Adrenal gland (tissue), 12 donors: ENCODE results near the gene EPB41L4B. TPM values are rescaled to one million over a fixed set of nuclear protein-coding genes. Genes with fewer than 3 reads are reported as not detected.

Experiments used
- DNase-seq, 7 donors: peaks; one replicate each; pipeline ENCODE4 v3.0.0-alpha.2; 2019 to 2020
- H3K27ac ChIP-seq, 5 donors: fragments of 200-600 bp; sonication (generic) in 4 of 5; 1 replicate in 3 of 5; 2 replicates in 2 of 5; pipeline versions ENCODE4 v1.5.1 to v1.8.0; 2016 to 2020; ENCODE audit warnings: mild to moderate bottlenecking in 1 of 5
- H3K27me3 ChIP-seq: fragments of 200-600 bp; 2 replicates; pipeline ENCODE4 v1.8.0; 2021
- H3K36me3 ChIP-seq, 2 donors: fragments of 200-600 bp; replicated peaks in 1 of 2; 1 replicate in 1 of 2; 2 replicates in 1 of 2; pipeline versions ENCODE4 v1.5.1 to v1.8.0; 2018 to 2022
- H3K4me1 ChIP-seq, 2 donors: fragments of 200-600 bp; replicated peaks in 1 of 2; 1 replicate in 1 of 2; 2 replicates in 1 of 2; pipeline versions ENCODE4 v1.5.1 to v1.8.0; 2018 to 2021
- H3K4me3 ChIP-seq, 4 donors: fragments of 200-600 bp; sonication (generic) in 3 of 4; one replicate each; pipeline ENCODE4 v1.5.1; 2016 to 2018
- H3K9me3 ChIP-seq, 3 donors: fragments of 200-600 bp; sonication (generic) in 1 of 3; replicated peaks in 1 of 3; 1 replicate in 2 of 3; 2 replicates in 1 of 3; pipeline versions ENCODE4 v1.5.1 to v1.8.0; 2016 to 2021
- CTCF ChIP-seq, 6 experiments: fragments of 450-650 bp in 4 of 6; fragments of 200-600 bp in 2 of 6; sonication (generic) in 1 of 6; IDR thresholded peaks; 1 replicate in 5 of 6; 2 replicates in 1 of 6; pipeline versions ENCODE4 v1.5.1 to v1.8.0; 2016 to 2021; ENCODE audit warnings: antibody characterized with exemption in 6 of 6, mild to moderate bottlenecking in 2 of 6, moderate library complexity in 1 of 6
- POLR2A ChIP-seq, 2 donors: fragments of 450-650 bp; IDR thresholded peaks; one replicate each; pipeline ENCODE4 v1.6.1; 2017; ENCODE audit warnings: antibody characterized with exemption in 2 of 2, mild to moderate bottlenecking in 2 of 2, moderate library complexity in 1 of 2
- WGBS, 4 donors: extraction: QIAGEN DNeasy Blood & Tissue Kit in 2 of 4; methylation state at CpG; one replicate each; pipeline versions ENCODE4 v1.1.5 to v1.1.7; 2013 to 2017; 5-methylcytosine and 5-hydroxymethylcytosine counted together
- intact Hi-C, 2 donors: fragments of 100-400 bp; cut with DNase I; formaldehyde crosslinking; loops; one replicate each; pipeline versions ENCODE4 v1.14.1 to v1.15.0; 2022 to 2023
- polyA plus RNA-seq, 3 donors: library from polyadenylated mRNA; stranded (reverse); fragments of 200-250 nt in 2 of 3; fragments of 350-450 nt in 1 of 3; fragmentation: Illumina TruSeq in 1 of 3; extraction: RNeasy Lipid Tissue Mini Kit (QIAGEN cat#74804) in 1 of 3; gene quantifications; one replicate each; pipeline ENCODE4 v1.2.3, GENCODE V29; 2013 to 2014
- total RNA-seq, 9 donors: library from RNA; depleted of rRNA in 4 of 9; stranded (reverse); fragments of >200 nt in 4 of 9; fragments of 120-200 nt in 1 of 9; fragmentation: NEBNext Ultra II Directional in 1 of 9; extraction: Animal tissue kit (Norgen Biotek cat#: 25700) in 1 of 9; gene quantifications; one replicate each; pipeline versions ENCODE4 v1.1.0 to v1.2.4, GENCODE V29; 2013 to 2023
- donor health status: healthy with polysubstance abuse.
- donor health status: Bipolar disorder and iron deficiency.
- donor health status: DM: yes; HTN: yes; CAD: no.
- donor health status: DM: no; HTN: no; CAD: no.
- donor health status: DM: no; HTN: no; CAD: no.
- donor health status: DM: yes; HTN: yes; CAD: no.

EPB41L4B gene
- total and polyA plus RNA-seq, 12 donors, result 7.4 to 37.2 (median 18.7) TPM

- WGBS, 4 donors, result 94 to 99% (median 96%) methylated on average over 5 of the region's 5 CpGs
- no peaks in the 10 kb centered on the region for H3K4me1 ChIP-seq
- TF ChIP-seq POLR2A (IDR thresholded peaks at IDR 0.05) (no peak), CTCF (IDR thresholded peaks at IDR 0.05) (no peak)
- no peak overlapping the region for H3K27ac ChIP-seq
- no peak overlapping the region for H3K4me3 ChIP-seq
- intact Hi-C loops, result no loop called here
- no peaks in the 10 kb centered on the region for H3K9me3 ChIP-seq
- no peaks in the 10 kb centered on the region for H3K27me3 ChIP-seq
- no peak for DNase-seq
- H3K36me3 ChIP-seq, result no peaks in the 10 kb centered on the region
These were observed 179.5 kb downstream of the EPB41L4B start for GRCh38 chr9:109141375-109141774.

GRCh38 chr9:109139851-109140250, 181.0 kb downstream of the EPB41L4B start:
- no peak for DNase-seq
- WGBS, 4 donors, result 57 to 100% (median 94%) methylated on average over 1 of the region's 1 CpG
- H3K4me1 ChIP-seq, result no peaks in the 10 kb centered on the region
- TF ChIP-seq POLR2A (IDR thresholded peaks at IDR 0.05) (no peak), CTCF (IDR thresholded peaks at IDR 0.05) (no peak)
- H3K27me3 ChIP-seq, result no peaks in the 10 kb centered on the region
- H3K9me3 ChIP-seq, result no peaks in the 10 kb centered on the region
- intact Hi-C loops, result no loop called here
- no peaks in the 10 kb centered on the region for H3K36me3 ChIP-seq
- H3K4me3 ChIP-seq, result no peak overlapping the region
- H3K27ac ChIP-seq, result no peak overlapping the region

- Histone ChIP-seq H3K27me3 (no peaks in the 10 kb centered on the region), H3K4me3 (no peak overlapping the region), H3K27ac (no peak overlapping the region), H3K4me1 (no peaks in the 10 kb centered on the region), H3K36me3 (no peaks in the 10 kb centered on the region), H3K9me3 (no peaks in the 10 kb centered on the region)
- WGBS, 4 donors, result 89 to 98% (median 96%) methylated on average over 2 of the region's 2 CpGs
- no peak for TF ChIP-seq POLR2A (IDR thresholded peaks at IDR 0.05)
- no peak for TF ChIP-seq CTCF (IDR thresholded peaks at IDR 0.05)
- intact Hi-C loops, result no loop called here
- DNase-seq, result no peak
These were observed 182.4 kb downstream of the EPB41L4B start for GRCh38 chr9:109138421-109138820.

- H3K36me3 ChIP-seq, result no peaks in the 10 kb centered on the region
- H3K4me1 ChIP-seq, result no peaks in the 10 kb centered on the region
- no peak overlapping the region for H3K4me3 ChIP-seq
- intact Hi-C loops, result no loop called here
- 84 to 96% (median 93%) methylated on average over 1 of the region's 1 CpG for whole genome bisulfite sequencing, 4 donors
- no peak for DNase-seq
- no peaks in the 10 kb centered on the region for H3K27me3 ChIP-seq
- no peak overlapping the region for H3K27ac ChIP-seq
- no peaks in the 10 kb centered on the region for H3K9me3 ChIP-seq
- TF ChIP-seq CTCF (IDR thresholded peaks at IDR 0.05) (no peak), POLR2A (IDR thresholded peaks at IDR 0.05) (no peak)
These were observed 186.7 kb downstream of the EPB41L4B start for GRCh38 chr9:109134167-109134578.
